Adrenal gland (tissue), 12 donors: Measurements from ENCODE around the gene DSCAML1. TPM values are rescaled to one million over a fixed set of nuclear protein-coding genes. Genes with fewer than 3 reads are reported as not detected.

ENCODE experiments used
- DNase-seq, 7 donors: peaks; one replicate each; pipeline ENCODE4 v3.0.0-alpha.2; 2019 to 2020
- H3K27ac ChIP-seq, 5 donors: fragments of 200-600 bp; sonication (generic) in 4 of 5; 1 replicate in 3 of 5; 2 replicates in 2 of 5; pipeline versions ENCODE4 v1.5.1 to v1.8.0; 2016 to 2020; ENCODE audit warnings: mild to moderate bottlenecking in 1 of 5
- H3K27me3 ChIP-seq: fragments of 200-600 bp; 2 replicates; pipeline ENCODE4 v1.8.0; 2021
- H3K36me3 ChIP-seq, 2 donors: fragments of 200-600 bp; replicated peaks in 1 of 2; 1 replicate in 1 of 2; 2 replicates in 1 of 2; pipeline versions ENCODE4 v1.5.1 to v1.8.0; 2018 to 2022
- H3K4me1 ChIP-seq, 2 donors: fragments of 200-600 bp; replicated peaks in 1 of 2; 1 replicate in 1 of 2; 2 replicates in 1 of 2; pipeline versions ENCODE4 v1.5.1 to v1.8.0; 2018 to 2021
- H3K4me3 ChIP-seq, 4 donors: fragments of 200-600 bp; sonication (generic) in 3 of 4; one replicate each; pipeline ENCODE4 v1.5.1; 2016 to 2018
- H3K9me3 ChIP-seq, 3 donors: fragments of 200-600 bp; sonication (generic) in 1 of 3; replicated peaks in 1 of 3; 1 replicate in 2 of 3; 2 replicates in 1 of 3; pipeline versions ENCODE4 v1.5.1 to v1.8.0; 2016 to 2021
- CTCF ChIP-seq, 6 experiments: fragments of 450-650 bp in 4 of 6; fragments of 200-600 bp in 2 of 6; sonication (generic) in 1 of 6; IDR thresholded peaks; 1 replicate in 5 of 6; 2 replicates in 1 of 6; pipeline versions ENCODE4 v1.5.1 to v1.8.0; 2016 to 2021; ENCODE audit warnings: antibody characterized with exemption in 6 of 6, mild to moderate bottlenecking in 2 of 6, moderate library complexity in 1 of 6
- POLR2A ChIP-seq, 2 donors: fragments of 450-650 bp; IDR thresholded peaks; one replicate each; pipeline ENCODE4 v1.6.1; 2017; ENCODE audit warnings: antibody characterized with exemption in 2 of 2, mild to moderate bottlenecking in 2 of 2, moderate library complexity in 1 of 2
- WGBS, 4 donors: extraction: QIAGEN DNeasy Blood & Tissue Kit in 2 of 4; methylation state at CpG; one replicate each; pipeline versions ENCODE4 v1.1.5 to v1.1.7; 2013 to 2017; 5-methylcytosine and 5-hydroxymethylcytosine counted together
- intact Hi-C, 2 donors: fragments of 100-400 bp; cut with DNase I; formaldehyde crosslinking; loops; one replicate each; pipeline versions ENCODE4 v1.14.1 to v1.15.0; 2022 to 2023
- polyA plus RNA-seq, 3 donors: library from polyadenylated mRNA; stranded (reverse); fragments of 200-250 nt in 2 of 3; fragments of 350-450 nt in 1 of 3; fragmentation: Illumina TruSeq in 1 of 3; extraction: RNeasy Lipid Tissue Mini Kit (QIAGEN cat#74804) in 1 of 3; gene quantifications; one replicate each; pipeline ENCODE4 v1.2.3, GENCODE V29; 2013 to 2014
- total RNA-seq, 9 donors: library from RNA; depleted of rRNA in 4 of 9; stranded (reverse); fragments of >200 nt in 4 of 9; fragments of 120-200 nt in 1 of 9; fragmentation: NEBNext Ultra II Directional in 1 of 9; extraction: Animal tissue kit (Norgen Biotek cat#: 25700) in 1 of 9; gene quantifications; one replicate each; pipeline versions ENCODE4 v1.1.0 to v1.2.4, GENCODE V29; 2013 to 2023
- donor health status: healthy with polysubstance abuse.
- donor health status: Bipolar disorder and iron deficiency.
- donor health status: DM: yes; HTN: yes; CAD: no.
- donor health status: DM: no; HTN: no; CAD: no.
- donor health status: DM: no; HTN: no; CAD: no.
- donor health status: DM: yes; HTN: yes; CAD: no.

The DSCAML1 gene
- total and polyA plus RNA-seq, 12 donors, result 0.09 to 1.9 (median 0.55) TPM; not detected in 1

GRCh38 chr11:117565709-117566108 is 231.3 kb downstream of the DSCAML1 start:
- Histone ChIP-seq H3K4me3 (no peak overlapping the region), H3K27ac (no peak overlapping the region), H3K27me3 (no peaks in the 10 kb centered on the region), H3K4me1 (no peaks in the 10 kb centered on the region), H3K9me3 (no peaks in the 10 kb centered on the region), H3K36me3 (no peaks in the 10 kb centered on the region)
- WGBS, 4 donors, result 42 to 64% (median 56%) methylated on average over 4 of the region's 4 CpGs
- TF ChIP-seq POLR2A (IDR thresholded peaks at IDR 0.05) (no peak), CTCF (IDR thresholded peaks at IDR 0.05) (no peak)
- DNase-seq, result no peak
- intact Hi-C loops, result no loop called here

GRCh38 chr11:117564321-117564720 is 232.7 kb downstream of the DSCAML1 start:
- Histone ChIP-seq H3K9me3 (no peaks in the 10 kb centered on the region), H3K4me3 (no peak overlapping the region), H3K4me1 (no peaks in the 10 kb centered on the region), H3K27ac (no peak overlapping the region), H3K27me3 (no peaks in the 10 kb centered on the region), H3K36me3 (no peaks in the 10 kb centered on the region)
- no peak for TF ChIP-seq CTCF (IDR thresholded peaks at IDR 0.05)
- TF ChIP-seq POLR2A (IDR thresholded peaks at IDR 0.05), result no peak
- intact Hi-C loops, result no loop called here
- no peak for DNase-seq
- 74 to 87% (median 85%) methylated on average over 4 of the region's 4 CpGs for WGBS, 4 donors

GRCh38 chr11:117563556-117563955 is 233.5 kb downstream of the DSCAML1 start:
- DNase-seq, result no peak
- Histone ChIP-seq H3K36me3 (no peaks in the 10 kb centered on the region), H3K9me3 (no peaks in the 10 kb centered on the region), H3K4me3 (no peak overlapping the region), H3K27ac (no peak overlapping the region), H3K27me3 (no peaks in the 10 kb centered on the region), H3K4me1 (no peaks in the 10 kb centered on the region)
- TF ChIP-seq CTCF (IDR thresholded peaks at IDR 0.05) (no peak), POLR2A (IDR thresholded peaks at IDR 0.05) (no peak)
- intact Hi-C loops, result no loop called here
- WGBS, 4 donors, result 88 to 94% (median 92%) methylated on average over 7 of the region's 7 CpGs

- Histone ChIP-seq H3K9me3 (no peaks in the 10 kb centered on the region), H3K4me1 (no peaks in the 10 kb centered on the region), H3K27me3 (no peaks in the 10 kb centered on the region), H3K4me3 (no peak overlapping the region), H3K36me3 (no peaks in the 10 kb centered on the region), H3K27ac (no peak overlapping the region)
- TF ChIP-seq CTCF (IDR thresholded peaks at IDR 0.05), result no peak
- TF ChIP-seq POLR2A (IDR thresholded peaks at IDR 0.05), result no peak
- DNase-seq, result no peak
- intact Hi-C loops, result no loop called here
- WGBS, 4 donors, result 47 to 61% (median 55%) methylated on average over 4 to 6 of the region's 6 CpGs
These were observed 234.9 kb downstream of the DSCAML1 start for GRCh38 chr11:117562136-117562535.
